Adrenal gland (tissue), 5 donors: Measurements from ENCODE around the gene RPL29.

ENCODE experiments used
- CTCF ChIP-seq, 6 experiments: fragments of 450-650 bp in 4 of 6; fragments of 200-600 bp in 2 of 6; sonication (generic) in 1 of 6; IDR thresholded peaks; 1 replicate in 5 of 6; 2 replicates in 1 of 6; pipeline versions ENCODE4 v1.5.1 to v1.8.0; 2016 to 2021; ENCODE audit warnings: antibody characterized with exemption in 6 of 6, mild to moderate bottlenecking in 2 of 6, moderate library complexity in 1 of 6
- POLR2A ChIP-seq, 2 donors: fragments of 450-650 bp; IDR thresholded peaks; one replicate each; pipeline ENCODE4 v1.6.1; 2017; ENCODE audit warnings: antibody characterized with exemption in 2 of 2, mild to moderate bottlenecking in 2 of 2, moderate library complexity in 1 of 2
- donor health status: DM: no; HTN: no; CAD: no.

- TF ChIP-seq CTCF (IDR thresholded peaks at IDR 0.05) (no peak), POLR2A (IDR thresholded peaks at IDR 0.05) (no peak)
These were observed 38.5 kb upstream of the RPL29 start for GRCh38 chr3:52034212-52034611.
